Measurements from ENCODE around the gene EPHB1.
"Not testable (repeated sequence)": the region's sequence is repeated elsewhere in the genome, so short reads cannot be mapped to it uniquely, and the experiment has no call there.

EPHB1 gene

DNA sequence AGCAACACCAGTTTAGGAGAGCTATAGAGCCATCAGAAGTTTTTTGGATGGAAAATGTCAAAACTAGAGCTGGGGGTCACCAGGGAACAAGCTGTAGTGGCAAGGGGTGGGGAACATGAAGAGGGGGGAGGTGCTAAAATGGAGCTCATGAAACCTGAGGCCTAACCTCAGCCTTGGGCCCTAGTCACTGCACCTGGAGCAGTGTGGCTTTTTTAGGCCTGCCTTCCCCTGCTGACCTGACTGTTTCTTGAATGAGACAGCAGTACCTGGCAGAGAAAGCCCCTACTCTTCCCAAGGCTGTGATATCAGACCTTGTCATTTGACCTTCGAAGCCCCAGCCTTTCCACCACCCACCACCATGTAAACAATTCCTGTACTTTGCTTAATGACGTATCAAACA, 383.5 kb downstream of the EPHB1 start:
- no peak for DNase-seq

- no peak for DNase-seq
These were observed 386.3 kb downstream of the EPHB1 start for GRCh38 chr3:135181408-135181807.

DNA sequence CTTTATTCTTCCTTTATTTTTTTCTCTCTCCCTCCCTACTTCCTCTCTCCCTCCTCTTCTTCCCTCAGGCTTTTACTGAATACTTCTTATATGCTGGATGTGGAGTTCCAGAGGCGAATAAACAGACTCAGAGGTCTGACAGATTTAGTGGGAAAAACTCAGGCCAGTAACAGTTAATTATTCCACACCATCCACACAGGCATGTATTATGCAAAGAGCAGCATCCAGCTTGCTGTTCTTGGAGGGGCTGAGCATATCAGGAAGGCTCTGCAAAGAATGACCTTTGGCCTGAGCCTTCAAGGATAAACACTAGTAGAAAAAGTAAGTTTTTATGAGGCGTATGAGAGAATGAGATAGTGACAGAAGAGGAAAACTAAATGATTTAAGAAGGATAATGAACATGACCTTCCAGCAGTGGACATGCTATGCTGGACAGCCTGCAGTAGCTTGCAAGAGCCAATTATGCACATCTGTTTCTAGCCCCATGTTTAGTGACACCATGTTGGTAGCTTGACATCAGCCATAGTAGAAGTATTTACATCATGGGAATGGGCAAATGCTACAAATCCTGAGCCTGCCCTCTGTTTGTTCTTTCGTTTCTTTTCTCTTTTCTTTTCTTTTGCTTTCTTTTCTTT, 387.4 kb downstream of the EPHB1 start:
- DNase-seq: no peak

DNA sequence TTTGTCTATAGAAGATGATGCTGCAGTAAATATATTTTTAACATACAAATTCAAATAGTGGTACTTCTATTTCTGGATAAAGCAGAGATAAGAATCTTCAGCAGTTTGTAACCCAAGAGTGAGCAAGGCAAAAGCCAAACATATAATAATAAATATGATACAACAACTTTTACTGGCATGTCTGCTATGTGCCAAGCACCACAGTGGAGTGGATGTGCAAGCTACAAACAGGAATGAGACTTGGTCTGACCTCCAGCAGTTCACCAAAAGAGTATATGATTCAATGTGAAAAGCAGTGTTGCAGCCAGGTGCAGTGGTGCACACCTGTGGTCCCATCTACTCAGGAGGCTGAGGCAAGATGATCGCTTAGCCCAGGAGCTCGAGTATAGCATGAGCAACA, 395.6 kb downstream of the EPHB1 start:
- DNase-seq: no peak

- no peak for DNase-seq
These were observed 396.6 kb downstream of the EPHB1 start for GRCh38 chr3:135191708-135192107.

DNA sequence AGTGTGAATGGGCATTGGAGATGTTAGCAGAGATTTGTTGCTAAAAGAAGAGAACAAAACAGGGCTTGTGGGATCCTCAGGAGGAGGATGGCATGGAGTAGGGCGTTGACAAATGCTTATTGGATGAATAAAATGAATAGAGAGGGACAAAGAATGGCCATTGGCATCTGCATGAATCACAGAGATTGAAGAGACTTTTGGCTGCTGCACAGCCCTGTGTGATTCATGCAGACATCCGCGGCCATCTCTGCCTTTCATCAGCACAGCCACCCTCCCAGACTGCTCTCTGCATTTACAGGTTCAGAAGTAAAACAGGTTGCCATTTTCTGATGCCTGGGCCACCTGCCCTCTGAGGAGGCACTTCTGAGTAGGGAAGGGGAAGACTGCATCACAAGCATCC, 397.9 kb downstream of the EPHB1 start:
- no peak for DNase-seq

GRCh38 chr3:135197246-135197645, 402.2 kb downstream of the EPHB1 start:
- no peak for DNase-seq

GRCh38 chr3:135197856-135198255, 402.8 kb downstream of the EPHB1 start:
- no peak for DNase-seq

DNA sequence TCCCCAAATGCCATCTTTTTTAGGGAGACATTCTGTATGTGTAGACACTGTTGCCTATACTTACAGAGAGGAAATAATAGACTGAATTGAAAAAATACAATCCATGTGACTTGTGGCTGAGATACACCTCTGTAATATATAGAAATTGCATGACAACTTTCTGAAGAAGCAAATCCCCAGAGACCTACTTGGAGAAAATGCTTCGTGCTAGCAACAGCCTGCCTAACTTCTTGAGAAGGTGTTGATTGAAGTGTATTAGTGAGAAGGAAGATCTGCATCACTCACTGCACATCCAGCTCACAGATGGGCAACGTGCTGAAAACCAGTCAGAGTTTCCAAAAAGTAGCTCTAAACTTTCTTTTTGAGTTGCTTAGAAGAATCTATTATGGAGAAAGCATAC, 404.1 kb downstream of the EPHB1 start:
- no peak for DNase-seq

DNA sequence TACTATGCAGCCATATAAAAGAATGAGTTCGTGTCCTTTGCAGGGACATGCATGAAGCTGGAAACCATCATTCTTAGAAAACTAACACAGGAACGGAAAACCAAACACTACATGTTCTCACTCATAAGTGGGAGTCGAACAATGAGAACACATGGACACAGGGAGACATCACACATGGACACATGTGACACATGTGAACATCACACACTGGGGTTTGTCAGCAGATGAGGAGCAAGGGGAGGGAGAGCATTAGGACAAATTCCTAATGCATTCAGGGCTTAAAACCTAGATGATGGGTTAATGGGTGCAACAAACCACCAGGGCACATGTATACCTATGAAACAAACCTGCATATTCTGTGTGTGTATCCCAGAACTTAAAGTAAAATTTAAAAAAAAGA, 408.0 kb downstream of the EPHB1 start:
- DNase-seq: no peak

GRCh38 chr3:135213213-135213612, 418.2 kb downstream of the EPHB1 start:
- no peak for DNase-seq

GRCh38 chr3:135213822-135214221, 418.8 kb downstream of the EPHB1 start:
- no peak for DNase-seq

DNA sequence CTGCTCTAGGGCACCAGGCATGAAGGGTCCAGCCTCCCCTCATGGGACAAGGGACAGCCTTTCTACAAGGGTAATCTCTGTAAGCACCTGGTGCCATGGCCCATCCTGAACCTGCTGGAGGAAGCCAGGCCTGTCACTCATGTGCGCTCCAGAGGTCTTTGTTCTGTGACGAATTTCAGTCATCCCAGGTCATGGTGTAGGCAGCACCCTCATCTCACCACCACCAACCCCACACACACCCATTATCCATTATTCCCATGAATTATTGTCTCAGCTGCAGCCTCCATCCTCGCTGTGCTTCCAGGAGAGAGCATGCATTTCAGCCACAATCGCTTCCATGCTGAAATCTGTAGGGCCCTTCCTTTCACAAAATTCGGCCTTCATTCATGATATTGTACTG, 419.3 kb downstream of the EPHB1 start:
- DNase-seq: no peak

DNA sequence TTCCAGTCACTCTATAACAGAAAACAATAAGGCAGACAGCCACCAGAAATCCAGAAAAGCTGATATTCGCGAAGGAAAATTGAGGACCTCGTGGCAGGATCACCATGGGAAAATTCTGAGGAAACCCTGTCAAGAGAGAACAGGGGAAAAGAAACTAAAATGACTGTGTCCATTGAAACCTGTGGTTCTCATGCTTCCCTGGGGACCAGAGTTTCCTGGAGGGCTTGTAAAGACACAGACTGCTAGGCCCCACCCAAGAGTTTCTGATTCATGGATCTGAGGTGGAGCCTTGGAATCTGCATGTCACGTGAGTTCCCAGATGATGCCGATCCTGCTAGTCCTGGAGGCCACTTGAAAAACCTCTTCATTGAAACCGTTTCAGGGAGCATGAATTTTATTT, 420.5 kb downstream of the EPHB1 start:
- no peak for DNase-seq

GRCh38 chr3:135216659-135217058, 421.6 kb downstream of the EPHB1 start:
- no peak for DNase-seq

GRCh38 chr3:135217730-135218129, 422.7 kb downstream of the EPHB1 start:
- DNase-seq: no peak

DNA sequence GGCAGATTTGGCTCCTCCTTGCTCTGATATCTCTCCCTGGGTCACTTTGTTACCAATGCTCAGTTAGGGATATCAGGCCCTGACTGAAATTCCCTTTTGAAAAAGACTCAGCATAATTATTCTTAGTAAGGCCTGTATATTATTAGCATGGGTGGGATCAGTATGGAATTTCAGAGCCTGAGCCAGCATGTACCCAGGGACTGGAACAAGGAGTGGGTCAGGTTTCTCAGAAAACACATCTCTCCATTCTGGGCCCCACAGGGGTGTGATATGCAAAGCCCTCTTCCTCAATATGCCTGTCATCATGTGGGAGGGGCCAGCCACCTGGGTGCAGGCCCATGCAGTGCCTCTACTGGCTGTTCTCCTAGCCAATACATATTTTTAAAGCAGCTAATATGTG, 423.2 kb downstream of the EPHB1 start:
- no peak for DNase-seq

DNA sequence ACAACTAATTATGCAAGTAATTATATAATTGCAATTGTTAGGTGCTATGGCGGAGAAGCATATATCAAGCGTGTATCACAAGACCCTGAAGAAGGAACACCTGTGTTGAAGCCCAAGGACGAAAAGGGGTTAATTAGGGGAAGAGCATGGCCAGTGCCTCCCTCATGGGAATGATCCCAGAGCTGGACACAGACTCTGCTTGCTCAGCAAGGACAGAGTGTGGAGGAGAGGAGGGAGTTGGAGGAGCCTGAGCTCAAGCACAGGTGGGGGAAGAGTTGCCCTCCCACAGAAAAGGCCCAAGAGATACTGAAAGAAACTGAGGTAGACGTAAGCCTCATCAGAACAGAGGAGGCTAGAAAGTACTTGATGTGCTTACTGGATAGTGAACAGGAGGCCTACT, 423.7 kb downstream of the EPHB1 start:
- no peak for DNase-seq

DNA sequence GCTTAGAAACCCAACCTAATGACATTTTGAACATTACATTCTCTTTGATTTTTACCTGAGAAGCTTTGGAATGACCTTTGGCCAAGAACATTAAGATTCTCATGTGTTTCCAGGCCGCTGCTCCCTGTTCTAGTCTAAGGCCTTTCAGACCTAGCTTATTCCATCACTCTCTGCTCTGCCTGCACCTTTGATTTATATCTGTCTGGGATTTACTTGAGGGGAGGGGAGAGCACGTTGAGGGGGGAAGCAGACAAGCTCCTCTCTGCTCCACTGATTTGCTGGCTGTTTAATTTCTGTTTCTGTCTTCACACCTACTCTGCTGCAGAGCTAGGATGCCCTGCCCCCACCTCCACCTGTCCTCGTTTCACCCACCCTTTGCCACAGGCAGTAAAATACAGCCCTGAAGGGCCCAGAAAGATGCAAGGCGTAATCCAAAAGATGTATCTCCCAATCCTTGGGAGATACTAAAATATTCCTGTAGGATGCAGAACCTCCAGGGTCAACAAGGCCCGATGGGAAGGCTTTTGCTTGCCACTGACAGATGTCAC, 429.8 kb downstream of the EPHB1 start:
- DNase-seq: no peak

- DNase-seq: no peak
These were observed 431.0 kb downstream of the EPHB1 start for GRCh38 chr3:135226057-135226456.

- DNase-seq: no peak
These were observed 433.1 kb downstream of the EPHB1 start for GRCh38 chr3:135228201-135228600.

DNA sequence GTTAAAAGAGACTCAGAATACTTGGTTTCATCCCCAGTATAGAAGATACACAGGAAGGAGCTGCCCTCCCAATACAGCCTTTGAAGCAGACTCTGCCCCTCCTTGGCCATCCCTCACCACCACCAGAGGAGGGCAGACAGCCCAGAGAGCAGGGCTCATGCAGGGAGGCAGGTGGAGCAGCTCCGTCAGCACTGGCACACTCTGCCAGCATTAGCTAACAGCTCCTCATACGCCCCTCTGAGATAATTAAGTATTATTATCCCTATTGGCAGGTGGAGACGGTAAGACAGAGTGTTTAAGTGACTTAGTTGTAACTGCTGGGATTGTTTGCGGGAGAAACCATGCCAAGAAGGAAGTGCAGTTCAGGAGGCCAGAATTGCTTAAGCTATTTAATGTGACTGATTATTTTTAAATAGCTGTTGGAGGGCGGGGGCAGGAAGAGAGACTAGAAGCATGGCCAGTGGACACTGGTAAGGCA, 434.0 kb downstream of the EPHB1 start:
- DNase-seq: no peak

GRCh38 chr3:135231737-135232136, 436.7 kb downstream of the EPHB1 start:
- DNase-seq: no peak

GRCh38 chr3:135232226-135232625, 437.2 kb downstream of the EPHB1 start:
- no peak for DNase-seq

DNA sequence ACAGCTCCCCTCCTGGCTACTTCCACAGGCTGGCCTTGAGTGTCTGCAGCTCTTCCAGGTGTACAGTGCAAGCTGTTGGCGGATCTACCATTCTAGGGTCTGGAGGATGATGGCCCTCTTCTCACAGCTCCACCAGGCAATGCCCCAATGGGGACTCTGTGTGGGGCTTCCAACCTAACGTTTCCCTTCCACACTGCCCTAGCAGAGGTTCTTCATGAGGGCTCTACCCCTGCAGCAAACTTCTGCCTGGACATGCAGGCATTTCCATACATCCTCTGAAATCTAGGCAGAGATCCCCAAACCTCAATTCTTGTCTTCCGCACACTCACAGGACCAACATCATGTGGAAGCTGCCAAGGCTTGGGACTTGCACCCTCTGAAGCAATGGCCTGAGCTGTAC, 438.4 kb downstream of the EPHB1 start:
- not testable (repeated sequence) for DNase-seq

Data from EL (cell line).